Nephron progenitor cell (in vitro differentiated cells): Measurements from ENCODE around the gene ADAP1.

ENCODE experiments used
- DNase-seq: peaks from one replicate; pipeline ENCODE4 v3.0.0; 2021
- H3K27ac Mint-ChIP-seq: 2 replicates; pipeline ENCODE4 v1.8.0; 2021; ENCODE audit warnings: mild to moderate bottlenecking, moderate library complexity, mixed read lengths
- H3K27me3 Mint-ChIP-seq: 2 replicates; pipeline ENCODE4 v1.8.0; 2021; ENCODE audit warnings: mild to moderate bottlenecking, low read depth, mixed read lengths; ENCODE audit not compliant: poor library complexity
- H3K36me3 Mint-ChIP-seq: 2 replicates; pipeline ENCODE4 v1.8.0; 2021; ENCODE audit warnings: low read depth, mixed read lengths
- H3K4me1 Mint-ChIP-seq: 2 replicates; pipeline ENCODE4 v1.8.0; 2021; ENCODE audit warnings: mixed read lengths
- H3K4me3 Mint-ChIP-seq: 2 replicates; pipeline ENCODE4 v1.8.0; 2021; ENCODE audit warnings: mild to moderate bottlenecking, moderate library complexity, mixed read lengths
- H3K9me3 Mint-ChIP-seq: 2 replicates; pipeline ENCODE4 v1.8.0; 2021; ENCODE audit warnings: mild to moderate bottlenecking, moderate library complexity, mixed read lengths
- CTCF ChIP-seq: fragments of 200-600 bp; sonication (generic); IDR thresholded peaks from 2 replicates; pipeline ENCODE4 v1.5.0; 2021; ENCODE audit warnings: antibody characterized with exemption

ADAP1 gene

GRCh38 chr7:883055-884021 is 71.1 kb downstream of the ADAP1 start:
- Mint-ChIP-seq H3K36me3 (peaks cover 19% of the 10 kb centered on the region), H3K27me3 (no peaks in the 10 kb centered on the region), H3K9me3 (no peaks in the 10 kb centered on the region), H3K27ac (peak overlapping the region; percentile 55), H3K4me1 (peaks cover 27% of the 10 kb centered on the region), H3K4me3 (no peak overlapping the region)
- no peak for TF ChIP-seq CTCF
- no peak for DNase-seq

- no peak overlapping the region for H3K4me3 Mint-ChIP-seq
- no peak for TF ChIP-seq CTCF
- H3K4me1 Mint-ChIP-seq: peaks cover 31% of the 10 kb centered on the region
- no peak for DNase-seq
- peak overlapping the region; percentile 55 for H3K27ac Mint-ChIP-seq
- H3K27me3 Mint-ChIP-seq: no peaks in the 10 kb centered on the region
- H3K36me3 Mint-ChIP-seq: peaks cover 12% of the 10 kb centered on the region
- H3K9me3 Mint-ChIP-seq: no peaks in the 10 kb centered on the region
Observed at GRCh38 chr7:882336-883035, 72.0 kb downstream of the ADAP1 start.

GRCh38 chr7:881441-882234 is 72.8 kb downstream of the ADAP1 start:
- Mint-ChIP-seq H3K4me3 (no peak overlapping the region), H3K9me3 (no peaks in the 10 kb centered on the region), H3K27me3 (no peaks in the 10 kb centered on the region), H3K27ac (peak overlapping the region; percentile 17), H3K36me3 (peaks cover 12% of the 10 kb centered on the region), H3K4me1 (peaks cover 31% of the 10 kb centered on the region)
- no peak for TF ChIP-seq CTCF
- no peak for DNase-seq

- peaks cover 12% of the 10 kb centered on the region for H3K36me3 Mint-ChIP-seq
- no peak overlapping the region for H3K4me3 Mint-ChIP-seq
- DNase-seq: no peak
- peaks cover 31% of the 10 kb centered on the region for H3K4me1 Mint-ChIP-seq
- no peak for TF ChIP-seq CTCF
- H3K9me3 Mint-ChIP-seq: no peaks in the 10 kb centered on the region
- H3K27ac Mint-ChIP-seq: no peak overlapping the region
- H3K27me3 Mint-ChIP-seq: no peaks in the 10 kb centered on the region
Observed at GRCh38 chr7:880450-880849, 74.0 kb downstream of the ADAP1 start.

GRCh38 chr7:879706-880105 is 74.8 kb downstream of the ADAP1 start:
- Mint-ChIP-seq H3K36me3 (peaks cover 12% of the 10 kb centered on the region), H3K4me3 (no peak overlapping the region), H3K4me1 (peaks cover 31% of the 10 kb centered on the region), H3K27ac (no peak overlapping the region), H3K27me3 (no peaks in the 10 kb centered on the region), H3K9me3 (no peaks in the 10 kb centered on the region)
- no peak for TF ChIP-seq CTCF
- no peak for DNase-seq
